Kidney (tissue), 14 donors: ENCODE data around the gene ANKLE2. TPM values are rescaled to one million over a fixed set of nuclear protein-coding genes. Genes with fewer than 3 reads are reported as not detected.

Experiments
- DNase-seq, 5 donors: peaks; one replicate each; pipeline ENCODE4 v3.0.0-alpha.2; 2013 to 2020
- FAIRE-seq: peaks from 2 replicates; lab custom pipeline; 2012; peaks lifted over from hg19 to GRCh38; lab: Jason Lieb, UNC
- H3K27ac ChIP-seq, 2 donors: one replicate each; pipeline ENCODE4 v1.7.0; 2013; ENCODE audit warnings: low read depth in 2 of 2, low read length in 2 of 2, inconsistent platforms in 1 of 2
- H3K27me3 ChIP-seq: one replicate; pipeline ENCODE4 v1.7.1; 2013; ENCODE audit warnings: low read length, inconsistent platforms; ENCODE audit not compliant: control insufficient read depth, insufficient read depth
- H3K36me3 ChIP-seq, 3 donors: one replicate each; pipeline versions ENCODE4 v1.7.0 to v1.7.1; 2013; ENCODE audit warnings: low read length in 3 of 3, control low read depth in 1 of 3, inconsistent platforms in 1 of 3; ENCODE audit not compliant: insufficient read depth in 3 of 3, control insufficient read depth in 2 of 3
- H3K4me1 ChIP-seq, 3 donors: one replicate each; pipeline versions ENCODE4 v1.7.0 to v1.7.1; 2013; ENCODE audit warnings: low read length in 3 of 3, inconsistent platforms in 1 of 3, low read depth in 1 of 3; ENCODE audit not compliant: control insufficient read depth in 2 of 3, insufficient read depth in 2 of 3
- H3K4me3 ChIP-seq, 3 donors: one replicate each; pipeline versions ENCODE4 v1.7.0 to v1.8.1; 2013; ENCODE audit warnings: low read length in 3 of 3, control low read depth in 1 of 3, inconsistent platforms in 1 of 3
- H3K9ac ChIP-seq, 3 donors: one replicate each; pipeline versions ENCODE4 v1.7.0 to v1.7.1; 2013; ENCODE audit warnings: low read length in 3 of 3, control low read depth in 1 of 3, inconsistent platforms in 1 of 3
- H3K9me3 ChIP-seq, 3 donors: one replicate each; pipeline versions ENCODE4 v1.7.0 to v1.7.1; 2013; ENCODE audit warnings: low read length in 3 of 3, control low read depth in 1 of 3, inconsistent platforms in 1 of 3; ENCODE audit not compliant: control insufficient read depth in 2 of 3, insufficient read depth in 1 of 3
- CTCF ChIP-seq: IDR thresholded peaks from 3 replicates; pipeline ENCODE4 v1.5.1; 2012; ENCODE audit warnings: mild to moderate bottlenecking, moderate library complexity, borderline replicate concordance; ENCODE audit not compliant: insufficient read depth; ENCODE audit errors: extremely low read depth
- intact Hi-C: fragments of 100-400 bp; cut with DNase I; formaldehyde crosslinking; loops from one replicate; pipeline ENCODE4 v1.11.1; 2022
- polyA plus RNA-seq: library from polyadenylated mRNA; stranded (reverse); fragments of 350-450 nt; fragmentation: Illumina TruSeq; extraction: RNeasy Lipid Tissue Mini Kit (QIAGEN cat#74804); gene quantifications from one replicate; pipeline ENCODE4 v1.2.3, GENCODE V29; 2014; ENCODE audit warnings: low read depth, low replicate concordance; ENCODE audit not compliant: insufficient read depth
- total RNA-seq: library from RNA; stranded (reverse); fragmentation: NEBNext Ultra II Directional; extraction: Animal tissue kit (Norgen Biotek cat#: 25700); gene quantifications from one replicate; pipeline ENCODE4 v1.2.1, GENCODE V29; 2021
- donor health status: control.
- donor health status: control.
- donor health status: control.
- donor health status: control.
- donor health status: control.
- donor health status: DM: yes; HTN: yes; CAD: no.
- donor health status: Normal renal cell carcinoma (clear cell type).

ANKLE2 gene
- total and polyA plus RNA-seq, 2 donors from 2014 or later: 14.6 to 57.3 TPM

- Histone ChIP-seq H3K36me3 (peaks cover 3 to 24% (median 22%) of the 10 kb centered on the region in 3 donors), H3K9ac (no peak overlapping the region), H3K4me3 (no peak overlapping the region), H3K27me3 (no peaks in the 10 kb centered on the region), H3K4me1 (no peaks in the 10 kb centered on the region), H3K9me3 (no peaks in the 10 kb centered on the region), H3K27ac (no peak overlapping the region)
- intact Hi-C loops: no loop called here
- FAIRE-seq (no peak), DNase-seq (no peak)
- TF ChIP-seq CTCF: no peak
Observed at GRCh38 chr12:132675757-132676432, 85.7 kb downstream of the ANKLE2 start.

Other genes with a start within 250 kb of the ANKLE2 start
- 1.8 TPM for gene LRCOL1, start 151.2 kb downstream of the ANKLE2 start, total RNA-seq
- 1.0 TPM for gene LRCOL1, start 151.2 kb downstream of the ANKLE2 start, polyA plus RNA-seq
- 0.19 TPM for gene P2RX2, start 143.1 kb downstream of the ANKLE2 start, total RNA-seq
- 0.37 TPM for gene P2RX2, start 143.1 kb downstream of the ANKLE2 start, polyA plus RNA-seq
- gene POLE, start 74.5 kb downstream of the ANKLE2 start, total RNA-seq: 23.0 TPM
- gene POLE, start 74.5 kb downstream of the ANKLE2 start, polyA plus RNA-seq: 5.3 TPM
- gene PXMP2, start 74.2 kb downstream of the ANKLE2 start, total RNA-seq: 23.4 TPM
- 90.9 TPM for gene PXMP2, start 74.2 kb downstream of the ANKLE2 start, polyA plus RNA-seq
- gene PGAM5, start 51.0 kb downstream of the ANKLE2 start, total RNA-seq: 33.5 TPM
- 19.4 TPM for gene PGAM5, start 51.0 kb downstream of the ANKLE2 start, polyA plus RNA-seq
- gene GOLGA3, start 67.0 kb upstream of the ANKLE2 start, total RNA-seq: 53.0 TPM
- 7.7 TPM for gene GOLGA3, start 67.0 kb upstream of the ANKLE2 start, polyA plus RNA-seq
- gene CHFR, start 125.8 kb upstream of the ANKLE2 start, total RNA-seq: 37.3 TPM
- 8.3 TPM for gene CHFR, start 125.8 kb upstream of the ANKLE2 start, polyA plus RNA-seq
- 15.2 TPM for gene ZNF605, start 194.5 kb upstream of the ANKLE2 start, total RNA-seq
- gene ZNF605, start 194.5 kb upstream of the ANKLE2 start, polyA plus RNA-seq: 5.0 TPM
- gene ZNF26, start 224.5 kb upstream of the ANKLE2 start, total RNA-seq: 16.4 TPM
- gene ZNF26, start 224.5 kb upstream of the ANKLE2 start, polyA plus RNA-seq: 2.9 TPM